ENCODE data around the gene C6orf141.
"Not testable (repeated sequence)": the region's sequence is repeated elsewhere in the genome, so short reads cannot be mapped to it uniquely, and the experiment has no call there.

Gene C6orf141

DNA sequence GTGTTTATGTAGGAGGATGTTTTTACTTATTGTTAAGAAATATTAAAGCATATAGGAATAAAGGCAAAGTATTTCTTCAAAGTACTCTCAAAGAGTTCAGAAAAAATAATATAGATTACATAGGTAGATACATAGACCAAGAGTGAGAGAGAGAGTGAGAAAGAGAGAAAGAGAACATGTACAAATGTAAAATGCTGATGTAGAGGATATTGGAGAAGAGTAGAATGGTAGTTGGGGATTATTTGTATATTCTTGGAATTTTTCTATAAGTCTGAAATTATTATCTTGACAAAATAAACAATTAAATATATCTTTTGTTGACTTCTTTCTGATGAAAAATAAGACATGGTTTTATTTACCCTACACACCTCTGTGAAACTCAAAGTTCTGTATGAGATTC lies 29.2 kb downstream of the C6orf141 start:
- no peak for DNase-seq

DNA sequence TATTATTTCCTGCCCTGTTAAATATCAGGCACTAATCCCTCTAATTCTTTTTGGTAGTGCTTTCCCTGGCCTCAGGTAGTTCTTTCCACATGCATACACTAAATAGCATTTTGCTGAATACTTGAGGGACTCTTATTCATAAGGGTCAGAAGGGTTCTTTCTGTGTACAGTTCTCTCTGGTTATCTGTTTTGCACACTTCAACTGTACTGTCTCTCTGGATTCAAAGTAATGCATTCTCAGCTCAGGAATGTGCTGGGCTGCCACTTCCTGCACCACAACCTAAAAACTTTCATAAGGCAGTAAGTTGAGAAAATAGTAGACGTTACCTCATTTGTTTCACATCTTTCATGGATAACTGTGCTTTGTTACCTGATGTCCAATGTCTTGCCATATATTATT lies 32.1 kb downstream of the C6orf141 start:
- DNase-seq = no peak

DNA sequence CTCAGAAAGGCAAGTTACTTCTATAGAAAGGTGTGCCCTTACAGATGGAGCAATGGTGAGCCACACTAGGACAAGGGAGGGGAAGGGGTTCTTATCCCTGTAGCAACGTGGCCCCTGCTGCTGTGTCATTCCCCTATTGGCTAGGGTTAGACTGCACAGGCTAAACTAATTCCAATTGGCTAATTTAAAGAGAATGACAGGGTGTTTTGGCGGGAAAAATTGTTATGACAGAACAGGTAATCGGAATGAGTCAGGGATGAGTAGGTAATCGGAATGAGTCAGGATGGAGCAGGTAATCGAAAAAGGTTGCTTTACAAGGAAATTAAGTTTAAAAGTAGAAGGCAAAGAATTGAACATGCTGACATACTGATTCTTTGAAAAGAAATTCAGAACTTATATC lies 36.8 kb downstream of the C6orf141 start:
- not testable (repeated sequence) for DNase-seq
